ENCODE data around the gene ZDHHC18. TPM values are rescaled to one million over a fixed set of nuclear protein-coding genes. Genes with fewer than 3 reads are reported as not detected.
A peak's percentile ranks its signal among the peaks of the same experiment; 100 is the strongest.

The ZDHHC18 gene
- total and polyA plus RNA-seq, 2 of the 8 experiments (the other 6 are each of a cell fraction or from before 2014, with no cell fraction given) = 29.7 to 49.8 TPM

DNA sequence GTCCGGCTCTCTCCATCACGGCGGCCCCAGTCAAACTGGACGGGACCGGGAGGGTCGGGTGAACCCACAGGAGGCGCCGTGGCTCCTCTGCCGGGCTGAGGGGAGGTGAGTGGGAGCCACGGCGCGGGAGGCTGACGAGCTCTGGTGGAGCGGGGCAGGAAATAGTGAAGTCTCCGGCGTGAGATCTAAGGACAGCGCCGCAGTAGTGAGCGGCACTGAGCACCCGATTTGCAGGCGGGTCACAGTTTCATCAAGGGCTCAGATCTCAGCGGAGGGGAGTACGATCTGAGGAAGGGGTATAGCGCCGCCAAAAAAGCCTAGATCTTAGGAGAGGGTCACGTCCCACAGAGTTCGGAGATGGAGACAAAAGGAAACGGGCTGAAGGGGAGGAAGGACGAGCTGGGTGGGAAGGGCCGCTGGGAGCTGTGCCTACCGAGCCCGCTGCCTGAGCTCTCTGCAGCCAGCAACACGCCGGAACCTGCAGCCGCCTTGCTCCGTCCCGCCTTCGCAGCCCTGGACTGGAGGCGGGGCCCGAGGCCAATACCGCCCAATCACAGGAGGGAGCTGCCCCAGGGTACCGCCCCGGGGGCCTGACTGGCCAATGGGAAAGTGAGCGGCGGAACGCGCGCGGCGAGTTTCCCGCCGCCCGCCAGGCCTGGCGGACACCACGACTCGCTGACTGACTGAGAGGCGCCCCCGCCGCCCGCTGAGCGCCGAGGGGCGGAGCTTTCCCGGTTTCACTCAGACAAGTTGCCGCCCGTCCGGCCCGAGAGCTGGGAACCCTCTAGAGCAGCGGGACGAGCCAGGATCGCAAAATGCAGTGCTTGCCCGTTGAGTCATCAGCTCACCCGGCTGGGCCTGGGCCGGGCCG, 38.4 kb downstream of the ZDHHC18 start (continued):
- TF ChIP-seq GABPA (IDR thresholded peaks at IDR 0.05; ENCODE audit: borderline replicate concordance, insufficient read depth, low read length) = no peak
- peak; percentile 73 for TF ChIP-seq BACH1 (IDR thresholded peaks at IDR 0.05; ENCODE audit: low read length)
- peak; percentile 54 for TF ChIP-seq ASH2L (IDR thresholded peaks at IDR 0.05; ENCODE audit: low read length)
- TF ChIP-seq SP2 (IDR thresholded peaks at IDR 0.05; ENCODE audit: low read length) = peak; percentile 51
- TF ChIP-seq, protein P1, sequence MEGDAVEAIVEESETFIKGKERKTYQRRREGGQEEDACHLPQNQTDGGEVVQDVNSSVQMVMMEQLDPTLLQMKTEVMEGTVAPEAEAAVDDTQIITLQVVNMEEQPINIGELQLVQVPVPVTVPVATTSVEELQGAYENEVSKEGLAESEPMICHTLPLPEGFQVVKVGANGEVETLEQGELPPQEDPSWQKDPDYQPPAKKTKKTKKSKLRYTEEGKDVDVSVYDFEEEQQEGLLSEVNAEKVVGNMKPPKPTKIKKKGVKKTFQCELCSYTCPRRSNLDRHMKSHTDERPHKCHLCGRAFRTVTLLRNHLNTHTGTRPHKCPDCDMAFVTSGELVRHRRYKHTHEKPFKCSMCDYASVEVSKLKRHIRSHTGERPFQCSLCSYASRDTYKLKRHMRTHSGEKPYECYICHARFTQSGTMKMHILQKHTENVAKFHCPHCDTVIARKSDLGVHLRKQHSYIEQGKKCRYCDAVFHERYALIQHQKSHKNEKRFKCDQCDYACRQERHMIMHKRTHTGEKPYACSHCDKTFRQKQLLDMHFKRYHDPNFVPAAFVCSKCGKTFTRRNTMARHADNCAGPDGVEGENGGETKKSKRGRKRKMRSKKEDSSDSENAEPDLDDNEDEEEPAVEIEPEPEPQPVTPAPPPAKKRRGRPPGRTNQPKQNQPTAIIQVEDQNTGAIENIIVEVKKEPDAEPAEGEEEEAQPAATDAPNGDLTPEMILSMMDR (IDR thresholded peaks at IDR 0.05; ENCODE audit: control extremely low read depth in 1 of 3, insufficient read depth in 1 of 3, low read depth in 1 of 3, low read length in 3 of 3) = no peak; a peak in 1 of 4 replicates
- 0 out of 2 replicates have a peak, but pooled peaks have one; percentile 35 for TF ChIP-seq JUND (IDR thresholded peaks at IDR 0.05; ENCODE audit: low read length)
- TF ChIP-seq, protein P2, sequence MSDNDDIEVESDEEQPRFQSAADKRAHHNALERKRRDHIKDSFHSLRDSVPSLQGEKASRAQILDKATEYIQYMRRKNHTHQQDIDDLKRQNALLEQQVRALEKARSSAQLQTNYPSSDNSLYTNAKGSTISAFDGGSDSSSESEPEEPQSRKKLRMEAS (IDR thresholded peaks at IDR 0.05) = peak; percentile 66
- TF ChIP-seq KDM4A (IDR thresholded peaks at IDR 0.05; ENCODE audit: low read depth, low read length, severe bottlenecking) = peak; percentile 76
- TF ChIP-seq TAF1 (IDR thresholded peaks at IDR 0.05; ENCODE audit: low read depth, low read length) = peak; percentile 86
- TF ChIP-seq RFX5 (IDR thresholded peaks at IDR 0.05; ENCODE audit: borderline replicate concordance, low read depth, low read length) = no peak
- TF ChIP-seq TBP (IDR thresholded peaks at IDR 0.05; ENCODE audit: low read depth, low read length) = peak; percentile 43; the same call in 1 of the 2 replicates
- TF ChIP-seq, protein P3, sequence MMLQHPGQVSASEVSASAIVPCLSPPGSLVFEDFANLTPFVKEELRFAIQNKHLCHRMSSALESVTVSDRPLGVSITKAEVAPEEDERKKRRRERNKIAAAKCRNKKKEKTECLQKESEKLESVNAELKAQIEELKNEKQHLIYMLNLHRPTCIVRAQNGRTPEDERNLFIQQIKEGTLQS (IDR thresholded peaks at IDR 0.05; ENCODE audit: insufficient read depth, low read depth, low read length) = no peak
- peak; percentile 80 for TF ChIP-seq POLR2AphosphoS5 (IDR thresholded peaks at IDR 0.05; ENCODE audit: low read depth, low read length)
- TF ChIP-seq CHD2 (IDR thresholded peaks at IDR 0.05; ENCODE audit: low read length) = peak; percentile 67
- TF ChIP-seq CREB1 (IDR thresholded peaks at IDR 0.05) = 0 out of 2 replicates have a peak, but pooled peaks have one; percentile 39

All from H1 (cell line).